RCC 7860 (cell line): Measurements from ENCODE around the gene DSC1.
"Not testable (repeated sequence)": the region's sequence is repeated elsewhere in the genome, so short reads cannot be mapped to it uniquely, and the experiment has no call there.

Experiments used
- DNase-seq: peaks from one replicate; pipeline ENCODE4 v3.0.0-alpha.2; 2015; ENCODE audit warnings: low spot score
- FAIRE-seq: peaks from 2 replicates; lab custom pipeline; 2012; peaks lifted over from hg19 to GRCh38; lab: Jason Lieb, UNC

The DSC1 gene

GRCh38 chr18:31162825-31163435 lies at the start of gene DSC1:
Gene DSC1 (minus strand): TSS chr18:31162856. CDS start chr18:31162594, 262 bp downstream.
- no peak for FAIRE-seq

GRCh38 chr18:31211047-31211446 lies 48.4 kb upstream of the DSC1 start:
- DNase-seq (no peak), FAIRE-seq (no peak)

More at GRCh38 chr18:31162825-31163435, at the start of gene DSC1:
- no peak for DNase-seq

GRCh38 chr18:31209041-31209440 lies 46.4 kb upstream of the DSC1 start:
- no peak for FAIRE-seq

DNA sequence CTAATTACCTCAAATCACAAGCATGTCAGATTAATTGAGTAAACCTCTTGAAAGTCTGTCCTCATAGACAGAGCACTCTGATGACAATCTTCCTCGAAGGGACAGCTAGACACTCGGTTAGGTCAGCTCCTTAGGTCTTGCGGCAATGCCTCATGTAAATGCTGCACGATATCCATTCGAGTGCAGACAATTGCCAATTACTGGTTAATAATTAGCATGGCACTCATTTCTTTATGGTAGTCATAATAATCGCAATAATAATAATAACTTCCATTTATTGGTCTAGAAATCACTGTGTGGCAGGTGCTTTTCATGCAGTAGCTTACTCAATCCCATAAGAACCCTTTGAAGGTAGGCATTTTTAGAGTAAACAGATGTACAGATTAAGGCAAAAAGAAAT lies 44.7 kb upstream of the DSC1 start:
- FAIRE-seq, result no peak
- no peak for DNase-seq

More at GRCh38 chr18:31209041-31209440, 46.4 kb upstream of the DSC1 start:
- no peak for DNase-seq

DNA sequence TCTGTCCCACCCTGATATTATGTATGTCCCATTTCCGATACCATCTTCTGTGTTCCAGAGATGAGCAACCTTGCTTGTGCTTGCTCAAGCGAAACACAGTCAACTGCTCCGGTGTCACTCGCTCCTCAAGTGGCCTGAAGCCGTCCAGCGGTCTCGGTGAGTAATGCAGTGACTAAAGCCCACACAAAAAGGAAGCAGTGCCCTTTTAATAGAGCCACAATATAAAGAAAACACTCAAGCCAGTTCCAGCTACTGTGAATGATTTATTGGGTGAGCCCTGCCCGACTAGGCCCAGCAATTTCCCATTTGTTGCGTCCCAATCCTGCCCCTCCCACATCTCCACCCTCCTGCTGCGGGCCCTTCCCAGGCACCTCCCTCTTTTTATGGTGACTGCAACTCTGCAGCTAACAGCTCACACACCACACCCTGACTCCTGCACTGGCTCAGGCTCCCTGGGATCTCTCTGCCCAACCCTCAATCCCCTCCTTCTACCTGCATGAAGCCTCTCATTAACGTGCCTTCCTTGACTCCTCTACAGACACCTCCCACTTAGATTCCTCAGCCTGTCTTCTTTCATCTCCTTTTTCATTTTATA lies 44.2 kb upstream of the DSC1 start:
- DNase-seq (peak; percentile 95), FAIRE-seq (peak; percentile 96)

DNA sequence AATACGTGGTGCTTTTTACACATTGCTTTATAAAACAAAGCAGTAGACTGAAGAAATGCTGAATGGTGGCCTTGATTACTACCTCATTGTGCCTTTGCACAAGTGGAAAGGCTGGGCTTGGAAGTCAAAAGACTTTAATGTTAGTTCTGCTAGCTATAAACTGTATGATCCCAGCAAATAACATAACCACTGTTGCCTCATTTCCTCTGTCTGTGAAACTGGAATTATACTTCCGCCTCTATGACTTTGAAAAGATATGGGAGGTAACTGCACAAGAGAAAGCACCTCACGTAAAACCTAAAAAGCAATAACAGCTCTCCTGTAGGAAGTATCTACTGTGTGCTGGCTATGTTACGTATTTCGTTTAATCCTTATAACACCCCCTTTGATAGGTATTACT lies 43.4 kb upstream of the DSC1 start:
- FAIRE-seq, result no peak
- no peak for DNase-seq

DNA sequence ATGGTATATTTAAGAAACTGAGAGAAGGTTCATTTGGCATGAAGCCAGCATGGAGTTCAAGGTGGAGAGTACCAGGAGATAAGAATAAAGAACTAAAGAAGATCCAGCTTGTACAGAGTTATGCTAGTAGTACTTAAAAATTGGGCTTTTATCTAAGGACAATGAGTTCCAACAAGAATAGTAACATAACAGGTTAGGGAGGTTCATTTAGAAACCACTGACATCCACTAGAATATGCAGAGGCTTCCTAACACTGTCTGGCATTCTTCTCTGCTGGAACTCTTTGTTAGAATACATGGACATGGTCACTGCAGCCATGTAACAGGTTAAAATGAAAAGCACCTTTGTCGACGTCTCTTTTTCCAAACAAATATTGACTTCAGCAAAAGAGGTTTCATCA lies 42.6 kb upstream of the DSC1 start:
- FAIRE-seq (no peak), DNase-seq (no peak)

DNA sequence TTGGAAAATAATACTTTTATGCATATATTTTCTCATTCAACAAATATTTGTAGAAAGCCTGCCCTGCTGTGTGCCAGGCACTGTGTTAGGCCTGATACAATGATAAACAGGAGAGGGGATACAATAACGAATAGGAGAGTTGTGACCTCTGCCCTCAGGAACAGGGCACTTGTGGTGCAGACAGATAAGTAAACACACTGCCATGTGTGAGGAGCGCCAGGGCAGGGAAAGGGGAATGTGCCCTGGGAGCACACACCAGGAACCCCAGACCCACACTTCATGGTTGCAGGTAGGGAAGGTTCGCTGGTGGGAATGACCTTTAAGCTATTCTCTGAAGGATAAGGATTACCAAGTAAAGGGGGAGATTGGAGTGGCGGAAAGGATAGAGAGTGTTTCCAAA lies 42.2 kb upstream of the DSC1 start:
- DNase-seq (no peak), FAIRE-seq (no peak)

DNA sequence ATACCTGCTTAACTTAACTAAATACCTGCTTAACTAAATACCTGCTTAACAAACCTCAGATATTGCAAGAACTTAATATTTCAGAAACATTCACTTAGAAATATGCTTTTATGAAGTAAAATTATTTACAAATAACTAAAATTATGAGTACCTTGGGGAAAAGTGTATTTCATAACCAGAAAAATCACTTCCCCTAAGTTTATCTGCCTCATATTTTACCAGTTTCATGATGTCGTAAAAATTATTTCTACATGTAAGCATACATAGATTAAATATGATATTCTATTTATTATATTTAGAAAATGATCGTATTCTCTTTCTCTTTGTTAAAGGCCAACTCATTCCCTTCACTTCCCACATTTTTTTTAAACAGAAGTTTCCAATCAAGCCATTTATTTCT lies 41.5 kb upstream of the DSC1 start:
- FAIRE-seq (no peak), DNase-seq (no peak)

DNA sequence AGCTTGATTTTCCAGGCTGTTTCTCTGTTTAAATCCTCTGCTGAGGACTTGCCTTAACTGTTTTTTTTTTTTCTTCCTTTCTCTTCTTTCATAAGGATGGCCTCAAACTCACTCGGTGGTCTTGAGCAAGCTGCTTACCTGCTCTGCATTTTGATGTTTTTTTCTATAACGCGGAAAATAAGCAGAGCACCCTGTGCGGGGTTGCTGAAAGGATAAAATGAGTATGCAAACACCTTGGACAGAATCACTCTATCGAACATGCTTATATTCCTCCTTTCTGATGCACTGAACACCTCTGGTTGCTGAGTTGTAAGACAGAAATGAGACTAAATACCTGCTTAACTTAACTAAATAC lies 41.1 kb upstream of the DSC1 start:
- FAIRE-seq (no peak), DNase-seq (no peak)

GRCh38 chr18:31203096-31203793 lies 40.6 kb upstream of the DSC1 start:
- FAIRE-seq, result no peak
- DNase-seq, result no peak

DNA sequence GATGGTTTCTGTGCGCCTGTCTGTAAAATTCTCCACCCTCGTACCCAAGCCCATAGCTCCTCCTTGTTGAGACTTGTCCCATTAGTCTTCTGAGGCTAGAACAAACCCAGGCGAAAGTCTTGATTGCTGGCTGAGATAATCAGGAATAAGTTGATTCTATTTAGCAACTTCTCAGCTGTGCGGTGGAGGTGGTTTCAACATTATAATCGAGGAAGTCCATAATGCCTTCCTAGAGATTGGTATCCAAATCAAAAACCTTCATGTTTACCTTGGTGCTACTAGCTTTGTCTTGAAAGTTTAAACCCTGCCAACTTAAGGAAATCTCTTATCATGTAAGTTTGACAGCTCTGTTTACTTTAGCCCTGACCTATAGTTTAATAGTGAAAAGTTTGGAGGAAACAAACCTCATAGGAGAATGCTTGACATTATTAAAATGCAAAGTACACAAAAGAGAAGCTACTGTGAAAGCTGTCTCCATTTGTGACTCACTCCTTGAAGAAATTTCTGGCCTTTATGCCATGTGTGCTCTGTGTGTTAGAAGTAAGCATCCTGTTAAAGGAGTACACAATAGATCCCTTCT lies 36.6 kb upstream of the DSC1 start:
- FAIRE-seq (no peak), DNase-seq (no peak)

- FAIRE-seq, result no peak
- peak; percentile 9 for DNase-seq
Measured at GRCh38 chr18:31197676-31198075, 35.0 kb upstream of the DSC1 start.

DNA sequence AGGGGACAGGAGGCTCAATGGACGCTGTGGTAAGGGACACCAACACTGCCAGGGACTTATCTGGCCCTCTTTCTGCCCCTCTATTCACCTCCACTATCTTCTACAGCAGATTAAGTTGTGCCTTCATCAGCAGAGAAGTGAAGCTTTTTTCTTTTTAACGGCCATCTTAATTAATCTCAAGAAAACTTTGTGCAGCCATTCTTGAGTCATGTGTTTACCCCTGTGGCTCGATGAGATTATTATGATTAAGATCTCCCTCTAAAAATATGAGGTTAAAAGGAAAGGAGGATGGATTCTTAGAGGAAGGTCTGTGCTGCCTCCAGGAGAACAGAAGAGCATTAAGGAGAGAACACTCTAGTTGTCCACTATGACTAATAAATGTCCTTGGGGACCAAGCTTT lies 32.4 kb upstream of the DSC1 start:
- DNase-seq, result no peak
- FAIRE-seq, result no peak

DNA sequence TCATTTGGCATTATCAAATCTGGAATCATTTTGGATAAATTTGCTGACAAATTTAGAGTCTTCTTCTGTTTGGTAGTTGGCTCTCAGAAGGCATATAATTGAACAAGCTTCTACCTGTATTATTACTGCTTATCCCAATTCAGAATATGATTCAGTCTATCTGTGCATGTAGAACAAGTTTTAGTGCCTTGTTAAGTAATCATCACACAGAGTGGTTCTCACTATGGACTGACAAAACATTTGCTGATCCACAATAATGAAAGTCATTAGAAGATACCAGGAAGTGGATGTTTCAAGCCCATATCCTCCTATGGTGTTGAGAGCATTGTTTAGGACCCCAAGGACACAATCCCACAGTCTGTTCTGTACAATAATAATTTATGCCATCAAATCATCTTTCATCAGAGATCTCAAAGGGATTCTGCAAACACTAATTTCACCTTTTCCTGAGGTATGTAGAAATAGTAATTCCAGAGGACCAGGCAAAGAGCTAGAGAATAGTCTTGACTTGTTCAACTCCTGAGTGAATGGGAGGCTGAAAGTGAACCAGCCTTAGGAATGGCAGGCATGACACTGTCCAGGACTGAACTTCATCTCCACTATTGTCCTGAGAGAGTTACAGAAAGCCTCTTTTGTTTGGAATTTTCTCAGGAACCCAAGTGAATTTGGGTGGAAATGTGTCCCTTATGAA lies 29.6 kb upstream of the DSC1 start:
- no peak for FAIRE-seq
- DNase-seq, result no peak

DNA sequence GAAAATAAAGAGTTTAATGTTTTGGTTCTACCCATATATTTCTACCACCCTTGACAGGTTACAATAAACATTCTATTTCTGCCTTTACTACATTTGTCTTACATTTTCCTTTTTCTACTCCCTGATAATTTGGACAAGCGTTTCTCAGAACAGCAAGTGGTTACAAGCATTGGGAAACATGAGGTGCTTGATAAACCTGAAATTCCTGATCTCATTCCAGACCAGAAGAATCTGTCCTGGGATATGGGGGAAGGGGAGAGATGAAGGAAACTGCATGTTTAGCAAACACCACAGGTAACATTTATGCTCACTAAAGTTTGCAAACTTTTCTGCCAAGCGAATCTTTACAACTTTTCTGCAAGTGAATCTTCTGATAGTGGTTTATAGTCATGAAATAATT lies 28.3 kb upstream of the DSC1 start:
- FAIRE-seq, result no peak

DNA sequence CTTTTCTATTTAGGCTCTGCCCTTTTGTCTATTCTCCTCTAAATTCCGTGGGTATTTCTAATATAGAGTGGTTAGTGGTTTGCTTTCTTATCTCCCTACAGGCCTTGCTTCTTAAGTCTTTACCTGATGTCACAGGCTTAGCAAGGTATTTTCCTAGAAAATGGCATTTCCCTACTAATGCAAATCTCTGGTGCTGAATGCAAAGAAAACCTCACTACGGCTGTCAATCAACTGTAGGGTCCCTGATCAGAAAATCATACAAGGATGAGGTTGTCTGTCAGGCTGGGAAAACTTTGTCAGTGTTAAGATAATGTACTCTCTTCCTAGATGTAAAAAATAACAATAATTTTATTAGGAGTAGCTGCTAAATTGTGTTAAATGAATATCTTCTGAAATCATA lies 27.1 kb upstream of the DSC1 start:
- DNase-seq (no peak), FAIRE-seq (no peak)

More for the DNA sequence above, 28.3 kb upstream of the DSC1 start:
- DNase-seq, result no peak

- FAIRE-seq (no peak), DNase-seq (peak; percentile 49)
Measured at GRCh38 chr18:31185186-31185950, 22.7 kb upstream of the DSC1 start.

- DNase-seq, result no peak
- FAIRE-seq, result no peak
Measured at GRCh38 chr18:31183302-31183701, 20.6 kb upstream of the DSC1 start.

GRCh38 chr18:31177369-31177768 lies 14.7 kb upstream of the DSC1 start:
- not testable (repeated sequence) for FAIRE-seq, DNase-seq

DNA sequence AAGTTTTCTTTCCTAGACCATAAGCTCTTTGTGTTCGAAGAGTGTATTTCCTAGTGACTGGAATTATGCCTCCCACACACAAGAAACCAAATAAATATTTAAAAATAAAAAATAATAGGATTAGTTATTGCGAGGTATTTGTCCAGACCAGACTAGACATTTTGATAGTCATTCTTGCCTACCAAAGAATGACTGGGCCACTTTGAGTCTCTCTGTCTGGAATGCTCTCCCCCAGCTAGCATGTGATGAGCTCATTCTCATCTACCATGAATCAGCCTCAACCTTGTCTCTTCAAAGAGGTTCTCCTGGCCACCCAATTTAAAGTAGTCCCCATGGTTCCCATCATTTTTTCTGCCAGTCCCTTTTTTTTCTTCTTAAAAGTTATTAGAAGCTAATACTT lies 13.9 kb upstream of the DSC1 start:
- FAIRE-seq, result no peak

More for the DNA sequence above, 13.9 kb upstream of the DSC1 start:
- peak; percentile 31 for DNase-seq
